Measurements from ENCODE around the gene TRIM45.

- TF ChIP-seq CTCF (IDR thresholded peaks at IDR 0.05) (no peak), POLR2A (IDR thresholded peaks at IDR 0.05) (no peak)
These were observed 16.6 kb upstream of the TRIM45 start for GRCh38 chr1:117138106-117138505.

Data from ovary (tissue), 3 donors.